Cardiac fibroblast (primary cell): ENCODE measurements around the gene IKBKG.
A peak's percentile ranks its signal among the peaks of the same experiment; 100 is the strongest.
"Not testable (repeated sequence)": the region's sequence is repeated elsewhere in the genome, so short reads cannot be mapped to it uniquely, and the experiment has no call there.

Source experiments
- DNase-seq, 2 donors: peaks; one replicate each; pipeline versions ENCODE4 v3.0.0 to v3.0.0-alpha.2; 2010; ENCODE audit warnings: low read depth in 2 of 2
- H3K4me3 ChIP-seq, 2 donors: replicated peaks in 1 of 2; 1 replicate in 1 of 2; 2 replicates in 1 of 2; pipeline ENCODE4 v1.5.1; 2011; ENCODE audit warnings: low read depth in 2 of 2, low read length in 2 of 2, mild to moderate bottlenecking in 2 of 2, moderate library complexity in 1 of 2
- CTCF ChIP-seq: IDR thresholded peaks from one replicate; pipeline ENCODE4 v1.5.1; 2011; ENCODE audit warnings: low read depth, mild to moderate bottlenecking, low read length, inconsistent platforms

IKBKG gene

GRCh38 chrX:154603438-154604430, 56.3 kb downstream of the IKBKG start:
- no peak for TF ChIP-seq CTCF
- no peak overlapping the region for H3K4me3 ChIP-seq
- peak; percentile 57 to 68 for DNase-seq

- TF ChIP-seq CTCF = no peak
- no peak overlapping the region for H3K4me3 ChIP-seq
- DNase-seq = no peak
Observed at GRCh38 chrX:154605566-154605965, 58.1 kb downstream of the IKBKG start.

GRCh38 chrX:154607370-154607769, 60.0 kb downstream of the IKBKG start:
- no peak overlapping the region for H3K4me3 ChIP-seq
- TF ChIP-seq CTCF = no peak
- DNase-seq = no peak

GRCh38 chrX:154607976-154608375, 60.6 kb downstream of the IKBKG start:
- DNase-seq, H3K4me3 ChIP-seq: not testable (repeated sequence)

- not testable (repeated sequence) for H3K4me3 ChIP-seq, DNase-seq
Observed at GRCh38 chrX:154608823-154609222, 61.4 kb downstream of the IKBKG start.

GRCh38 chrX:154611146-154611545, 63.7 kb downstream of the IKBKG start:
- not testable (repeated sequence) for H3K4me3 ChIP-seq, DNase-seq

- DNase-seq, H3K4me3 ChIP-seq: not testable (repeated sequence)
Observed at GRCh38 chrX:154613586-154613985, 66.2 kb downstream of the IKBKG start.
